Effector memory CD8-positive, alpha-beta T cell (primary cell): ENCODE data around the gene PIGM.

Experiments used
- ATAC-seq: fragments of 150-1000 bp; cut with Tn5 transposase; replicated peaks from 2 replicates; pipeline ENCODE4 v1.10.0; 2021; ENCODE audit warnings: mild to moderate bottlenecking, moderate library complexity
- DNase-seq, 3 experiments: peaks; one replicate each; pipeline ENCODE4 v3.0.0; 2021
- H3K27ac Mint-ChIP-seq, 2 donors: one replicate each; pipeline ENCODE4 v1.8.0; 2022; ENCODE audit warnings: mild to moderate bottlenecking in 2 of 2, mixed read lengths in 2 of 2, moderate library complexity in 2 of 2
- H3K27me3 Mint-ChIP-seq, 2 donors: one replicate each; pipeline ENCODE4 v1.8.0; 2022; ENCODE audit warnings: mixed read lengths in 2 of 2
- H3K36me3 Mint-ChIP-seq: one replicate; pipeline ENCODE4 v1.8.0; 2022; ENCODE audit warnings: mild to moderate bottlenecking, moderate library complexity, mixed read lengths; ENCODE audit not compliant: insufficient read depth
- H3K4me1 Mint-ChIP-seq, 2 donors: one replicate each; pipeline ENCODE4 v1.8.0; 2022; ENCODE audit warnings: low read depth in 2 of 2, mixed read lengths in 2 of 2
- H3K4me3 Mint-ChIP-seq, 2 donors: one replicate each; pipeline ENCODE4 v1.8.0; 2022; ENCODE audit warnings: mild to moderate bottlenecking in 2 of 2, mixed read lengths in 2 of 2, moderate library complexity in 2 of 2
- H3K9me3 Mint-ChIP-seq, 2 donors: one replicate each; pipeline ENCODE4 v1.8.0; 2022; ENCODE audit warnings: mixed read lengths in 2 of 2

PIGM gene

GRCh38 chr1:160004425-160004824, 27.4 kb downstream of the PIGM start:
- Mint-ChIP-seq H3K4me3 (no peak overlapping the region), H3K27ac (no peak overlapping the region), H3K27me3 (peaks cover 4 to 11% of the 10 kb centered on the region in 2 donors), H3K9me3 (no peaks in the 10 kb centered on the region), H3K4me1 (no peaks in the 10 kb centered on the region), H3K36me3 (no peaks in the 10 kb centered on the region)
- DNase-seq, result no peak
- ATAC-seq, result no peak

- peaks cover 0 to 7% of the 10 kb centered on the region in 2 donors for H3K27me3 Mint-ChIP-seq
- H3K4me1 Mint-ChIP-seq, result no peaks in the 10 kb centered on the region
- DNase-seq, result no peak
- H3K27ac Mint-ChIP-seq, result no peak overlapping the region
- no peak for ATAC-seq
- H3K9me3 Mint-ChIP-seq, result no peaks in the 10 kb centered on the region
- no peak overlapping the region for H3K4me3 Mint-ChIP-seq
- H3K36me3 Mint-ChIP-seq, result no peaks in the 10 kb centered on the region
Measured at GRCh38 chr1:160004001-160004400, 27.8 kb downstream of the PIGM start.

GRCh38 chr1:160001440-160001839, 30.4 kb downstream of the PIGM start:
- Mint-ChIP-seq H3K27ac (no peak overlapping the region), H3K27me3 (peaks cover 0 to 10% of the 10 kb centered on the region in 2 donors), H3K36me3 (no peaks in the 10 kb centered on the region), H3K4me1 (no peaks in the 10 kb centered on the region), H3K4me3 (no peak overlapping the region), H3K9me3 (no peaks in the 10 kb centered on the region)
- DNase-seq (no peak), ATAC-seq (no peak)

- no peak overlapping the region for H3K4me3 Mint-ChIP-seq
- H3K4me1 Mint-ChIP-seq, result no peaks in the 10 kb centered on the region
- H3K9me3 Mint-ChIP-seq, result no peaks in the 10 kb centered on the region
- ATAC-seq, result no peak
- H3K36me3 Mint-ChIP-seq, result no peaks in the 10 kb centered on the region
- no peak overlapping the region for H3K27ac Mint-ChIP-seq
- peaks cover 0 to 27% of the 10 kb centered on the region in 2 donors for H3K27me3 Mint-ChIP-seq
- DNase-seq, result no peak
Measured at GRCh38 chr1:159999204-159999603, 32.6 kb downstream of the PIGM start.

- Mint-ChIP-seq H3K4me1 (no peaks in the 10 kb centered on the region), H3K4me3 (no peak overlapping the region), H3K27me3 (peaks cover 0 to 40% of the 10 kb centered on the region in 2 donors), H3K27ac (no peak overlapping the region), H3K9me3 (no peaks in the 10 kb centered on the region), H3K36me3 (no peaks in the 10 kb centered on the region)
- ATAC-seq (no peak), DNase-seq (no peak)
Measured at GRCh38 chr1:159996653-159997052, 35.1 kb downstream of the PIGM start.

- Mint-ChIP-seq H3K4me3 (no peak overlapping the region), H3K9me3 (no peaks in the 10 kb centered on the region), H3K36me3 (no peaks in the 10 kb centered on the region), H3K4me1 (no peaks in the 10 kb centered on the region), H3K27me3 (peaks cover 0 to 47% of the 10 kb centered on the region in 2 donors), H3K27ac (no peak overlapping the region)
- ATAC-seq (no peak), DNase-seq (no peak)
Measured at GRCh38 chr1:159994896-159995295, 36.9 kb downstream of the PIGM start.

- H3K27ac Mint-ChIP-seq, result no peak overlapping the region
- DNase-seq (no peak), ATAC-seq (no peak)
- H3K36me3 Mint-ChIP-seq, result no peaks in the 10 kb centered on the region
- H3K4me1 Mint-ChIP-seq, result no peaks in the 10 kb centered on the region
- H3K9me3 Mint-ChIP-seq, result no peaks in the 10 kb centered on the region
- H3K27me3 Mint-ChIP-seq, result peaks cover 0 to 57% of the 10 kb centered on the region in 2 donors
- no peak overlapping the region for H3K4me3 Mint-ChIP-seq
Measured at GRCh38 chr1:159993911-159994310, 37.9 kb downstream of the PIGM start.

GRCh38 chr1:159992161-159992560, 39.6 kb downstream of the PIGM start:
- Mint-ChIP-seq H3K27me3 (peaks cover 10 to 53% of the 10 kb centered on the region in 2 donors), H3K9me3 (no peaks in the 10 kb centered on the region), H3K4me3 (no peak overlapping the region), H3K36me3 (no peaks in the 10 kb centered on the region), H3K27ac (no peak overlapping the region), H3K4me1 (no peaks in the 10 kb centered on the region)
- ATAC-seq (no peak), DNase-seq (no peak)

- no peak for ATAC-seq
Measured at GRCh38 chr1:159991513-159991912, 40.3 kb downstream of the PIGM start.

GRCh38 chr1:159990005-159990404, 41.8 kb downstream of the PIGM start:
- Mint-ChIP-seq H3K36me3 (no peaks in the 10 kb centered on the region), H3K27me3 (peaks cover 32 to 49% of the 10 kb centered on the region in 2 donors)

More at GRCh38 chr1:159991513-159991912, 40.3 kb downstream of the PIGM start:
- no peak overlapping the region for H3K4me3 Mint-ChIP-seq
- no peaks in the 10 kb centered on the region for H3K4me1 Mint-ChIP-seq
- H3K9me3 Mint-ChIP-seq, result no peaks in the 10 kb centered on the region
- H3K27me3 Mint-ChIP-seq, result peaks cover 17 to 53% of the 10 kb centered on the region in 2 donors
- H3K27ac Mint-ChIP-seq, result no peak overlapping the region
- DNase-seq, result no peak
- H3K36me3 Mint-ChIP-seq, result no peaks in the 10 kb centered on the region

GRCh38 chr1:159989581-159989980, 42.2 kb downstream of the PIGM start:
- Mint-ChIP-seq H3K4me1 (no peaks in the 10 kb centered on the region), H3K36me3 (no peaks in the 10 kb centered on the region), H3K27ac (no peak overlapping the region), H3K9me3 (no peaks in the 10 kb centered on the region), H3K4me3 (no peak overlapping the region), H3K27me3 (peaks cover 34 to 48% of the 10 kb centered on the region in 2 donors)
- ATAC-seq, result no peak
- no peak for DNase-seq

More at GRCh38 chr1:159990005-159990404, 41.8 kb downstream of the PIGM start:
- DNase-seq (no peak), ATAC-seq (no peak)
- Mint-ChIP-seq H3K4me1 (no peaks in the 10 kb centered on the region), H3K4me3 (no peak overlapping the region), H3K9me3 (no peaks in the 10 kb centered on the region), H3K27ac (no peak overlapping the region)

GRCh38 chr1:159988006-159988405, 43.8 kb downstream of the PIGM start:
- no peak for DNase-seq
- no peak for ATAC-seq
- Mint-ChIP-seq H3K9me3 (no peaks in the 10 kb centered on the region), H3K4me3 (no peak overlapping the region), H3K27ac (no peak overlapping the region), H3K4me1 (no peaks in the 10 kb centered on the region), H3K36me3 (no peaks in the 10 kb centered on the region), H3K27me3 (peaks cover 47 to 54% of the 10 kb centered on the region in 2 donors)

- H3K27me3 Mint-ChIP-seq, result peaks cover 54 to 55% of the 10 kb centered on the region in 2 donors
- H3K36me3 Mint-ChIP-seq, result no peaks in the 10 kb centered on the region
- no peak overlapping the region for H3K27ac Mint-ChIP-seq
- no peak overlapping the region for H3K4me3 Mint-ChIP-seq
- ATAC-seq (no peak), DNase-seq (no peak)
- no peaks in the 10 kb centered on the region for H3K4me1 Mint-ChIP-seq
- H3K9me3 Mint-ChIP-seq, result no peaks in the 10 kb centered on the region
Measured at GRCh38 chr1:159987186-159987585, 44.6 kb downstream of the PIGM start.

- no peaks in the 10 kb centered on the region for H3K4me1 Mint-ChIP-seq
- ATAC-seq (no peak), DNase-seq (no peak)
- H3K27ac Mint-ChIP-seq, result no peak overlapping the region
- no peak overlapping the region for H3K4me3 Mint-ChIP-seq
- H3K9me3 Mint-ChIP-seq, result no peaks in the 10 kb centered on the region
- H3K36me3 Mint-ChIP-seq, result no peaks in the 10 kb centered on the region
- H3K27me3 Mint-ChIP-seq, result peaks cover 54 to 61% of the 10 kb centered on the region in 2 donors
Measured at GRCh38 chr1:159986531-159986930, 45.3 kb downstream of the PIGM start.

- ATAC-seq, result no peak
- no peaks in the 10 kb centered on the region for H3K9me3 Mint-ChIP-seq
- no peaks in the 10 kb centered on the region for H3K4me1 Mint-ChIP-seq
- H3K27ac Mint-ChIP-seq, result no peak overlapping the region
- DNase-seq, result no peak
- no peak overlapping the region for H3K4me3 Mint-ChIP-seq
- no peaks in the 10 kb centered on the region for H3K36me3 Mint-ChIP-seq
- H3K27me3 Mint-ChIP-seq, result peaks cover 52 to 64% of the 10 kb centered on the region in 2 donors
Measured at GRCh38 chr1:159986093-159986492, 45.7 kb downstream of the PIGM start.
